H1 (cell line): ENCODE data around the gene UFD1. TPM values are rescaled to one million over a fixed set of nuclear protein-coding genes. Genes with fewer than 3 reads are reported as not detected.

Source experiments
- ASH2L ChIP-seq: fragments of 200-600, 300-600 bp; sonication (generic); IDR thresholded peaks from one replicate; pipeline ENCODE4 v1.7.1; 2017; ENCODE audit warnings: low read length
- CBX5 ChIP-seq: fragments of 300-800, 300-1000 bp; sonication (generic); IDR thresholded peaks from 2 replicates; pipeline ENCODE4 v1.7.1; 2016; ENCODE audit warnings: antibody characterized with exemption, low read length, low read depth
- CHD7 ChIP-seq: fragments of 300-600 bp; sonication (generic); IDR thresholded peaks from 2 replicates; pipeline ENCODE4 v1.7.1; 2012; ENCODE audit warnings: low read length, moderate library complexity, mild to moderate bottlenecking, inconsistent platforms; ENCODE audit not compliant: insufficient replicate concordance
- CREB1 ChIP-seq: IDR thresholded peaks from 2 replicates; pipeline ENCODE4 v1.6.1; 2012; ENCODE audit warnings: inconsistent platforms
- GTF2F1 ChIP-seq: IDR thresholded peaks from 2 replicates; pipeline ENCODE4 v1.6.1; 2012; ENCODE audit warnings: low read depth, low read length, improper control_type of control experiment, borderline replicate concordance
- JUN ChIP-seq: IDR thresholded peaks from 2 replicates; pipeline ENCODE4 v1.6.1; 2011; ENCODE audit warnings: low read depth, mild to moderate bottlenecking, improper control_type of control experiment, low read length
- KDM1A ChIP-seq: fragments of 200-600, 300-600 bp; sonication (generic); IDR thresholded peaks from 2 replicates; pipeline ENCODE4 v1.7.1; 2016; ENCODE audit warnings: mild to moderate bottlenecking, low read length, borderline replicate concordance
- NANOG ChIP-seq: IDR thresholded peaks from 2 replicates; pipeline ENCODE4 v1.6.1; 2011; ENCODE audit warnings: low read length, low read depth, mild to moderate bottlenecking, inconsistent platforms; ENCODE audit not compliant: insufficient read depth, poor library complexity, severe bottlenecking
- POLR2AphosphoS5 ChIP-seq: IDR thresholded peaks from 2 replicates; pipeline ENCODE4 v1.6.1; 2011; ENCODE audit warnings: low read depth, low read length
- RBBP5 ChIP-seq: IDR thresholded peaks from 2 replicates; pipeline ENCODE4 v1.7.1; 2012; ENCODE audit warnings: low read depth, mild to moderate bottlenecking, inconsistent platforms, low read length, moderate library complexity, borderline replicate concordance
- RXRA ChIP-seq: IDR thresholded peaks from 2 replicates; pipeline ENCODE4 v1.6.1; 2011; ENCODE audit warnings: low read depth, mild to moderate bottlenecking, low read length, moderate library complexity; ENCODE audit not compliant: insufficient read depth
- SIX5 ChIP-seq: IDR thresholded peaks from 2 replicates; pipeline ENCODE4 v1.6.1; 2011; ENCODE audit warnings: mild to moderate bottlenecking, low read depth, low read length
- polyA plus RNA-seq, 7 experiments: library from polyadenylated mRNA; depleted of rRNA in 3 of 7; stranded (reverse) in 5 of 7; unstranded in 2 of 7; fragments of >200 nt in 5 of 7; fragments of 200-250 nt in 2 of 7; gene quantifications; 1 replicate in 5 of 7; 2 replicates in 1 of 7; 4 replicates in 1 of 7; pipeline versions ENCODE4 v1.2.1 to v1.2.3, GENCODE V29; 2011 to 2013; ENCODE audit warnings: missing spikeins in 2 of 7, mixed read lengths in 2 of 7
- total RNA-seq: library from RNA; stranded (reverse); fragmentation: NEBNext Ultra II Directional; extraction: Animal tissue kit (Norgen Biotek cat#: 25700); gene quantifications from 2 replicates; pipeline ENCODE4 v1.2.1, GENCODE V29; 2021

UFD1 gene
- total and polyA plus RNA-seq, 2 of the 8 experiments (the other 6 are each of a cell fraction or from before 2014, with no cell fraction given) = 74.6 to 116 TPM

- peak; percentile 17; the same call in 1 of the 2 replicates for TF ChIP-seq SIX5
- TF ChIP-seq RXRA = no peak
- TF ChIP-seq JUN = no peak
- no peak for TF ChIP-seq CBX5
- 0 out of 2 replicates have a peak, but pooled peaks have one; percentile 31 for TF ChIP-seq CREB1
- peak; percentile 76 for TF ChIP-seq POLR2AphosphoS5
- no peak for TF ChIP-seq CHD7
- TF ChIP-seq NANOG = no peak
- no peak for TF ChIP-seq KDM1A
- TF ChIP-seq ASH2L = no peak
- TF ChIP-seq RBBP5 = no peak
- no peak; the same call in 1 of the 2 replicates for TF ChIP-seq GTF2F1
Measured at GRCh38 chr22:19431649-19432132, 47.3 kb downstream of the UFD1 start, which contains the start of gene HIRA (continued).
